Spleen (tissue), 11 donors: Measurements from ENCODE around the gene KAT7. TPM values are rescaled to one million over a fixed set of nuclear protein-coding genes. Genes with fewer than 3 reads are reported as not detected.
A peak's percentile ranks its signal among the peaks of the same experiment; 100 is the strongest.

Experiments used
- DNase-seq: peaks from one replicate; pipeline ENCODE4 v3.0.0-alpha.2; 2020
- H3K27ac ChIP-seq, 8 donors: fragments of 200-600 bp; sonication (generic) in 7 of 8; 1 replicate in 4 of 8; 2 replicates in 4 of 8; pipeline versions ENCODE4 v1.5.0 to v1.8.0; 2016 to 2021; ENCODE audit warnings: inconsistent platforms in 4 of 8, mild to moderate bottlenecking in 4 of 8, moderate library complexity in 1 of 8
- H3K27me3 ChIP-seq, 7 donors: fragments of 200-600 bp; sonication (generic) in 6 of 7; replicated peaks in 1 of 7; 1 replicate in 4 of 7; 2 replicates in 3 of 7; pipeline versions ENCODE4 v1.5.0 to v1.8.0; 2016 to 2021; ENCODE audit warnings: inconsistent platforms in 3 of 7, mild to moderate bottlenecking in 1 of 7
- H3K36me3 ChIP-seq, 6 donors: fragments of 200-600 bp; sonication (generic) in 5 of 6; 1 replicate in 4 of 6; 2 replicates in 2 of 6; pipeline versions ENCODE4 v1.5.0 to v1.8.0; 2016 to 2021; ENCODE audit warnings: inconsistent platforms in 2 of 6
- H3K4me1 ChIP-seq, 6 donors: fragments of 200-600 bp; sonication (generic) in 5 of 6; 1 replicate in 3 of 6; 2 replicates in 3 of 6; pipeline versions ENCODE4 v1.5.0 to v1.8.0; 2016 to 2021; ENCODE audit warnings: inconsistent platforms in 3 of 6
- H3K4me3 ChIP-seq, 8 donors: fragments of 200-600 bp; sonication (generic) in 7 of 8; 1 replicate in 4 of 8; 2 replicates in 4 of 8; pipeline versions ENCODE4 v1.5.0 to v1.8.0; 2016 to 2021; ENCODE audit warnings: inconsistent platforms in 4 of 8, mild to moderate bottlenecking in 4 of 8, moderate library complexity in 2 of 8
- H3K9me3 ChIP-seq, 8 donors: fragments of 200-600 bp; sonication (generic) in 7 of 8; 1 replicate in 4 of 8; 2 replicates in 4 of 8; pipeline versions ENCODE4 v1.5.0 to v1.8.0; 2016 to 2021; ENCODE audit warnings: inconsistent platforms in 4 of 8
- POLR2A ChIP-seq, 3 donors: fragments of 450-650 bp; IDR thresholded peaks; one replicate each; pipeline ENCODE4 v1.5.1; 2017; ENCODE audit warnings: antibody characterized with exemption in 3 of 3, mild to moderate bottlenecking in 1 of 3
- POLR2AphosphoS5 ChIP-seq, 3 donors: sonication (generic); formaldehyde crosslinking; IDR thresholded peaks; one replicate each; pipeline ENCODE4 v1.5.1; 2017; ENCODE audit warnings: antibody characterized with exemption in 3 of 3
- WGBS, 5 donors: extraction: QIAGEN DNeasy Blood & Tissue Kit in 3 of 5; methylation state at CpG; one replicate each; pipeline versions ENCODE4 v1.1.5 to v1.1.7; 2013 to 2018; 5-methylcytosine and 5-hydroxymethylcytosine counted together
- intact Hi-C: fragments of 100-400 bp; cut with DNase I; formaldehyde crosslinking; loops from one replicate; pipeline ENCODE4 v1.15.0; 2023; ENCODE audit warnings: low total_unique reads
- polyA plus RNA-seq, 3 donors: library from polyadenylated mRNA; stranded (reverse); fragments of 200-250 nt; gene quantifications; one replicate each; pipeline ENCODE4 v1.2.1, GENCODE V29; 2013
- total RNA-seq, 7 donors: library from RNA; depleted of rRNA in 3 of 7; stranded (reverse); fragments of >200 nt in 3 of 7; fragmentation: NEBNext Ultra II Directional in 4 of 7; extraction: Animal tissue kit (Norgen Biotek cat#: 25700) in 4 of 7; gene quantifications; one replicate each; pipeline versions ENCODE4 v1.1.0 to v1.2.1, GENCODE V29; 2016 to 2021
- TF ChIP-seq, protein P1 (sequence below), 11 experiments: fragments of 200-600 bp in 7 of 11; fragments of 450-650 bp in 4 of 11; sonication (generic) in 4 of 11; IDR thresholded peaks in 8 of 11; conservative IDR thresholded peaks in 3 of 11; 1 replicate in 7 of 11; 2 replicates in 4 of 11; pipeline versions ENCODE4 v1.4.0 to v1.8.0; 2016 to 2021; ENCODE audit warnings: antibody characterized with exemption in 11 of 11, inconsistent platforms in 4 of 11, mild to moderate bottlenecking in 1 of 11
- donor health status: healthy with polysubstance abuse.
- donor health status: DM: no; HTN: no; CAD: no; lungs with moderate emphysema.
- donor health status: DM: no; HTN: no; CAD: no.
- donor health status: Bipolar disorder and iron deficiency.
- donor health status: healthy.
- donor health status: DM: no; HTN: no; CAD: no.
- donor health status: DM: yes; HTN: yes; CAD: no.

KAT7 gene
- total and polyA plus RNA-seq, 10 donors, result 5.9 to 81.2 (median 54.2) TPM

DNA sequence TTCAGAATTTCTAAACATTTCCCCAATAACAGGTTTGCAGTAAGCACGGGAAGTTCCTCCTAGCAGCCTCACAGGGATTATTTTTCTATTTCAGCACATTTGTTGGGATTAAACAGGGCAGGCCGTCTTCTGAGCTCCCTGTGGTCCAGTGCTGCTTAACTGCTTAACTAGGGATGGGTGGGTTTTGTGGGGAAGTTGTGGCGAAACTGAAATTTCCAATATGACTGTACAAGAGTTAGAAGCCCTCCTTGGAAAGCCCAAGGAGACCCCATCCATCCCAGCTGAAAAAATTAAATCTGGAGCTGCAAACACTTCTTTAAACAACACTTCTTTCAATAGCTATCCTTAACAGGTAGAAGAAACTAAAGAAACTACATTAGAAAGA is 46.8 kb upstream of the KAT7 start:
- Histone ChIP-seq H3K4me1 (peaks cover 90 to 100% (median 100%) of the 10 kb centered on the region in 6 donors), H3K27ac (peak overlapping the region; percentile 70 to 95 (median 94)), H3K9me3 (no peaks in the 10 kb centered on the region), H3K27me3 (no peaks in the 10 kb centered on the region), H3K36me3 (no peaks in the 10 kb centered on the region), H3K4me3 (peak overlapping the region in 3 of 8 donors; percentile 1 to 63 (median 10))
- TF ChIP-seq, protein P1, sequence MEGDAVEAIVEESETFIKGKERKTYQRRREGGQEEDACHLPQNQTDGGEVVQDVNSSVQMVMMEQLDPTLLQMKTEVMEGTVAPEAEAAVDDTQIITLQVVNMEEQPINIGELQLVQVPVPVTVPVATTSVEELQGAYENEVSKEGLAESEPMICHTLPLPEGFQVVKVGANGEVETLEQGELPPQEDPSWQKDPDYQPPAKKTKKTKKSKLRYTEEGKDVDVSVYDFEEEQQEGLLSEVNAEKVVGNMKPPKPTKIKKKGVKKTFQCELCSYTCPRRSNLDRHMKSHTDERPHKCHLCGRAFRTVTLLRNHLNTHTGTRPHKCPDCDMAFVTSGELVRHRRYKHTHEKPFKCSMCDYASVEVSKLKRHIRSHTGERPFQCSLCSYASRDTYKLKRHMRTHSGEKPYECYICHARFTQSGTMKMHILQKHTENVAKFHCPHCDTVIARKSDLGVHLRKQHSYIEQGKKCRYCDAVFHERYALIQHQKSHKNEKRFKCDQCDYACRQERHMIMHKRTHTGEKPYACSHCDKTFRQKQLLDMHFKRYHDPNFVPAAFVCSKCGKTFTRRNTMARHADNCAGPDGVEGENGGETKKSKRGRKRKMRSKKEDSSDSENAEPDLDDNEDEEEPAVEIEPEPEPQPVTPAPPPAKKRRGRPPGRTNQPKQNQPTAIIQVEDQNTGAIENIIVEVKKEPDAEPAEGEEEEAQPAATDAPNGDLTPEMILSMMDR (IDR thresholded peaks at IDR 0.05 in 8 of 11, conservative IDR thresholded peaks at IDR 0.05 in 3 of 11), result no peak
- no peak for TF ChIP-seq POLR2A (IDR thresholded peaks at IDR 0.05)
- TF ChIP-seq POLR2AphosphoS5 (IDR thresholded peaks at IDR 0.05), result no peak
- 20 to 32% (median 30%) methylated on average over 3 of the region's 3 CpGs for WGBS, 5 donors
- intact Hi-C loops, result no loop called here
- no peak for DNase-seq

DNA sequence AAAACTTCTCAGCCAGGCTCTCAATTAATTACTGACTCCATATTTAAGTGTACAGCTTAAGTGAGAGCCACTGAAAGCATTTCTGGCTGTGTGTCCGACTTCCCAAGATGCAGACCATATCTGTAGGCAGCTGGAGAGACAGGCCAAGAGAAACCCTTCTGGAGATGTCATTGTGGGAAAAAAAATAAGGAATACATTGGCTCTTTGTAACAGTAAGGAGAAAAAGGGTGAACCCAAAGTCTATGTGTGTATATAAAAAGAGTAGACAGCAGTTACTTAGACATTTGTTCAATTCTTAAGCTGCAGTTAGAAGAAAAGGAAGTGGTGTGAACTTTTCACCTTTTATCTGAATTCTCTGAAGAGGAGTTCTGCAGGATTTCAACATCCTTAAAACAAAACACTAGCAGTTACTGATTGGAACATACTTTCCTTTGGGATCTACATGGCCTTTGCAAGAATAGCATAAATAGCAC is 46.3 kb upstream of the KAT7 start:
- peak overlapping the region; percentile 70 to 95 (median 94) for H3K27ac ChIP-seq
- 22 to 37% (median 34%) methylated on average over 1 of the region's 1 CpG for WGBS, 5 donors
- TF ChIP-seq POLR2AphosphoS5 (IDR thresholded peaks at IDR 0.05) (no peak), POLR2A (IDR thresholded peaks at IDR 0.05) (no peak)
- TF ChIP-seq, protein P1 (IDR thresholded peaks at IDR 0.05 in 8 of 11, conservative IDR thresholded peaks at IDR 0.05 in 3 of 11), result no peak
- peaks cover 90 to 100% (median 100%) of the 10 kb centered on the region in 6 donors for H3K4me1 ChIP-seq
- intact Hi-C loops, result no loop called here
- DNase-seq, result no peak
- no peaks in the 10 kb centered on the region for H3K27me3 ChIP-seq
- no peaks in the 10 kb centered on the region for H3K9me3 ChIP-seq
- no peaks in the 10 kb centered on the region for H3K36me3 ChIP-seq
- H3K4me3 ChIP-seq, result peak overlapping the region in 2 of 8 donors; percentile 2 to 63

DNA sequence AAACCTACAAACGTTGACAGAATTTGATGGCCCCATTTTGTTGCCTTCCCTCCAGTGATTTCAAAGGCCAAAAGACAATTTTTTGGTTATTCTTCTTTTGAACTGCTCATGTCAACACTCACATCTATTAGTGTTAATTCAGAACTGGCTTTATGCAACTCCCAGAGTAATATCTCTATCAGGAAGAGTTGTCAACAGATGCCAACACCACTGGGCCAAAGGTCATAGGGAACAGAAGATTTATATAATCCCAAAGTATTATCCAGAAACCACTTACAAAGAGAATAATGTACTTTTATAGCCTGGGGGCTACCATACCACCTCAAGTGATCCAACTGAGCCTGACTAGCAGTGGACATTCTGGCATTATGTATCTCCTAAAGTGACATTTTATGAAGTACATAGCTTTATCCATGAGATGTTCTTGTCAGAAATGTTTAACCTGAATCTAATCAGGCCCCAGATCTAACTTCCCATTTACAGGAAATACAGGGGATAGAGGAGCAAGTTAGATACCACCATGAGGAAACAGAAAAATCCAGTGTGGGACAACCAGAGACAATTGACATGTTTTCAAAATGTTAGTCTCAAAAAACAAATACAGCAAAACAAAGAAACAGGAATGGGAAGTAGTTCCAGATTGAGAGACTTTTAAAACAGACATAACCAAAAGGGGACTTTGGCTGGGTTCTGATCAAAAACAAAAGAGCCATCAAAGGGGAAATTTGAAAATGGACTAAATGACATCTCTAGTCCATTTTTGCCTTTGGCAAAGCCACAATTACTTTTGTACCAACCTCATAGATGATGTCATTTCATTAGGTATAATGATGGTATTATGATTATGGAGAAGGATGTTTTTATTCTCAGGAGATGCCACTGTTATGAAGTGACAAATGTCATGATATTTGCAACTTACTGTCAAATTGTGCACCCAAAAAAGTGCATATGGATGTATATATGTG is 43.0 kb upstream of the KAT7 start:
- Histone ChIP-seq H3K27ac (peak overlapping the region; percentile 79 to 95 (median 91)), H3K27me3 (no peaks in the 10 kb centered on the region), H3K4me1 (peaks cover 93 to 100% (median 99%) of the 10 kb centered on the region in 6 donors), H3K36me3 (peaks cover 0 to 10% (median 0%) of the 10 kb centered on the region in 6 donors), H3K9me3 (no peaks in the 10 kb centered on the region), H3K4me3 (peak overlapping the region in 1 of 8 donors; percentile 61)
- intact Hi-C loops, result no loop called here
- TF ChIP-seq, protein P1 (IDR thresholded peaks at IDR 0.05 in 8 of 11, conservative IDR thresholded peaks at IDR 0.05 in 3 of 11), result no peak
- TF ChIP-seq POLR2A (IDR thresholded peaks at IDR 0.05), result no peak
- no peak for TF ChIP-seq POLR2AphosphoS5 (IDR thresholded peaks at IDR 0.05)
- DNase-seq, result no peak
- 53 to 76% (median 66%) methylated on average over 1 of the region's 1 CpG for WGBS, 5 donors
